Neural cell (in vitro differentiated cells): ENCODE measurements around the gene TRPM2. TPM values are rescaled to one million over a fixed set of nuclear protein-coding genes. Genes with fewer than 3 reads are reported as not detected.

ENCODE experiments used
- H2AFZ ChIP-seq: fragments of 200-600, 300-800 bp; sonication (generic), shearing (Covaris generic); 2 replicates; pipeline ENCODE4 v1.6.0; 2014; ENCODE audit warnings: low read depth, mild to moderate bottlenecking, antibody characterized with exemption, low read length, moderate library complexity
- H3F3A ChIP-seq: fragments of 200-600 bp; shearing (Covaris generic); 2 replicates; pipeline ENCODE4 v1.6.1; 2016; ENCODE audit warnings: mild to moderate bottlenecking, moderate library complexity, mixed read lengths, antibody characterized with exemption, low read length; ENCODE audit not compliant: insufficient read depth, poor library complexity, severe bottlenecking
- H3K27ac ChIP-seq: fragments of 200-600, 300-800 bp; sonication (generic), shearing (Covaris generic); 2 replicates; pipeline ENCODE4 v1.5.1; 2014; ENCODE audit warnings: mild to moderate bottlenecking, low read length, moderate library complexity
- H3K27me3 ChIP-seq: fragments of 300-800, 200-600 bp; sonication (generic), shearing (Covaris generic); 2 replicates; pipeline ENCODE4 v1.6.0; 2014; ENCODE audit warnings: mild to moderate bottlenecking, low read depth, low read length, moderate library complexity; ENCODE audit not compliant: insufficient read depth
- H3K36me3 ChIP-seq: fragments of 300-800, 200-600 bp; sonication (generic), shearing (Covaris generic); 2 replicates; pipeline ENCODE4 v1.5.1; 2014; ENCODE audit warnings: mild to moderate bottlenecking, antibody characterized with exemption, low read length, moderate library complexity; ENCODE audit not compliant: insufficient read depth
- H3K4me2 ChIP-seq: fragments of 300-800, 200-600 bp; sonication (generic), shearing (Covaris generic); 2 replicates; pipeline ENCODE4 v1.6.0; 2014; ENCODE audit warnings: mild to moderate bottlenecking, low read length
- H3K4me3 ChIP-seq: fragments of 300-800, 200-600 bp; sonication (generic), shearing (Covaris generic); 2 replicates; pipeline ENCODE4 v1.5.1; 2014; ENCODE audit warnings: mild to moderate bottlenecking, low read length, moderate library complexity
- H3K79me2 ChIP-seq: fragments of 200-600 bp; shearing (Covaris generic); replicated peaks from 2 replicates; pipeline ENCODE4 v1.6.0; 2014; ENCODE audit warnings: mild to moderate bottlenecking, low read length, moderate library complexity; ENCODE audit not compliant: insufficient read depth
- H3K9ac ChIP-seq: fragments of 300-800, 200-600 bp; sonication (generic), shearing (Covaris generic); 2 replicates; pipeline ENCODE4 v1.6.1; 2016; ENCODE audit warnings: mild to moderate bottlenecking, low read length, mixed read lengths
- H3K9me2 ChIP-seq: fragments of 200-600 bp; shearing (Covaris generic); 2 replicates; pipeline ENCODE4 v1.6.1; 2016; ENCODE audit warnings: mild to moderate bottlenecking, low read length, mixed read lengths; ENCODE audit not compliant: insufficient read depth
- H3K9me3 ChIP-seq: fragments of 200-600, 300-800 bp; sonication (generic), shearing (Covaris generic); 2 replicates; pipeline ENCODE4 v1.6.1; 2016; ENCODE audit warnings: mild to moderate bottlenecking, mixed run types, low read length, moderate library complexity, mixed read lengths
- H4K20me1 ChIP-seq: fragments of 200-600 bp; shearing (Covaris generic); 2 replicates; pipeline ENCODE4 v1.6.1; 2016; ENCODE audit warnings: mild to moderate bottlenecking, mixed run types; ENCODE audit not compliant: insufficient read depth
- CTCF ChIP-seq: fragments of 450-650 bp; IDR thresholded peaks from 2 replicates; pipeline ENCODE4 v1.5.1; 2014; ENCODE audit warnings: antibody characterized with exemption, mild to moderate bottlenecking, moderate library complexity; ENCODE audit not compliant: poor library complexity, severe bottlenecking
- EP300 ChIP-seq: fragments of 450-650 bp; conservative IDR thresholded peaks from 2 replicates; pipeline ENCODE4 v1.6.1; 2014; ENCODE audit warnings: antibody characterized with exemption, mild to moderate bottlenecking, moderate library complexity; ENCODE audit not compliant: poor library complexity, severe bottlenecking
- EZH2 ChIP-seq: fragments of 200-600, 300-800 bp; shearing (Covaris generic), sonication (generic); IDR thresholded peaks from 2 replicates; pipeline ENCODE4 v1.6.1; 2014; ENCODE audit warnings: antibody characterized with exemption, low read length, borderline replicate concordance, mild to moderate bottlenecking; ENCODE audit not compliant: insufficient read depth, poor library complexity, severe bottlenecking
- MXI1 ChIP-seq: fragments of 450-650 bp; conservative IDR thresholded peaks from 2 replicates; pipeline ENCODE4 v1.6.1; 2014; ENCODE audit warnings: antibody characterized with exemption, mild to moderate bottlenecking; ENCODE audit not compliant: poor library complexity, severe bottlenecking
- POLR2AphosphoS5 ChIP-seq: IDR thresholded peaks from 2 replicates; pipeline ENCODE4 v1.6.1; 2012
- RAD21 ChIP-seq: fragments of 450-650 bp; conservative IDR thresholded peaks from 2 replicates; pipeline ENCODE4 v1.6.1; 2014; ENCODE audit warnings: antibody characterized with exemption, mild to moderate bottlenecking, moderate library complexity
- SMC3 ChIP-seq: fragments of 450-650 bp; conservative IDR thresholded peaks from 2 replicates; pipeline ENCODE4 v1.6.1; 2014; ENCODE audit warnings: antibody characterized with exemption, mild to moderate bottlenecking, moderate library complexity; ENCODE audit not compliant: poor library complexity
- TAF1 ChIP-seq: IDR thresholded peaks from 2 replicates; pipeline ENCODE4 v1.6.1; 2012; ENCODE audit warnings: low read depth
- polyA plus RNA-seq: library from polyadenylated mRNA; depleted of rRNA; stranded (reverse); fragments of >200 nt; gene quantifications from 2 replicates; pipeline ENCODE4 v1.2.3, GENCODE V29; 2014
- TF ChIP-seq, protein P1 (sequence below): IDR thresholded peaks from 2 replicates; pipeline ENCODE4 v1.6.1; 2012; ENCODE audit warnings: borderline replicate concordance

The TRPM2 gene
- polyA plus RNA-seq, 1 donor from 2014 or later: 0.14 TPM

GRCh38 chr21:44459712-44460440, 106.5 kb downstream of the TRPM2 start:
- Histone ChIP-seq H2AFZ (no peak overlapping the region), H3K4me2 (no peak overlapping the region), H3K9me3 (no peaks in the 10 kb centered on the region), H3K9me2 (no peaks in the 10 kb centered on the region), H3K4me3 (no peak overlapping the region), H4K20me1 (no peaks in the 10 kb centered on the region), H3K27ac (no peak overlapping the region), H3K36me3 (peaks cover 11% of the 10 kb centered on the region), H3K27me3 (no peaks in the 10 kb centered on the region), H3F3A (no peaks in the 10 kb centered on the region), H3K9ac (no peak overlapping the region), H3K79me2 (no peaks in the 10 kb centered on the region)
- TF ChIP-seq CTCF (no peak), EZH2 (no peak), TAF1 (no peak), RAD21 (no peak), POLR2AphosphoS5 (no peak), SMC3 (no peak)
- TF ChIP-seq, protein P1, sequence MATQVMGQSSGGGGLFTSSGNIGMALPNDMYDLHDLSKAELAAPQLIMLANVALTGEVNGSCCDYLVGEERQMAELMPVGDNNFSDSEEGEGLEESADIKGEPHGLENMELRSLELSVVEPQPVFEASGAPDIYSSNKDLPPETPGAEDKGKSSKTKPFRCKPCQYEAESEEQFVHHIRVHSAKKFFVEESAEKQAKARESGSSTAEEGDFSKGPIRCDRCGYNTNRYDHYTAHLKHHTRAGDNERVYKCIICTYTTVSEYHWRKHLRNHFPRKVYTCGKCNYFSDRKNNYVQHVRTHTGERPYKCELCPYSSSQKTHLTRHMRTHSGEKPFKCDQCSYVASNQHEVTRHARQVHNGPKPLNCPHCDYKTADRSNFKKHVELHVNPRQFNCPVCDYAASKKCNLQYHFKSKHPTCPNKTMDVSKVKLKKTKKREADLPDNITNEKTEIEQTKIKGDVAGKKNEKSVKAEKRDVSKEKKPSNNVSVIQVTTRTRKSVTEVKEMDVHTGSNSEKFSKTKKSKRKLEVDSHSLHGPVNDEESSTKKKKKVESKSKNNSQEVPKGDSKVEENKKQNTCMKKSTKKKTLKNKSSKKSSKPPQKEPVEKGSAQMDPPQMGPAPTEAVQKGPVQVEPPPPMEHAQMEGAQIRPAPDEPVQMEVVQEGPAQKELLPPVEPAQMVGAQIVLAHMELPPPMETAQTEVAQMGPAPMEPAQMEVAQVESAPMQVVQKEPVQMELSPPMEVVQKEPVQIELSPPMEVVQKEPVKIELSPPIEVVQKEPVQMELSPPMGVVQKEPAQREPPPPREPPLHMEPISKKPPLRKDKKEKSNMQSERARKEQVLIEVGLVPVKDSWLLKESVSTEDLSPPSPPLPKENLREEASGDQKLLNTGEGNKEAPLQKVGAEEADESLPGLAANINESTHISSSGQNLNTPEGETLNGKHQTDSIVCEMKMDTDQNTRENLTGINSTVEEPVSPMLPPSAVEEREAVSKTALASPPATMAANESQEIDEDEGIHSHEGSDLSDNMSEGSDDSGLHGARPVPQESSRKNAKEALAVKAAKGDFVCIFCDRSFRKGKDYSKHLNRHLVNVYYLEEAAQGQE: no peak

- Histone ChIP-seq H3K4me2 (no peak overlapping the region), H3K9ac (no peak overlapping the region), H3F3A (no peaks in the 10 kb centered on the region), H4K20me1 (no peaks in the 10 kb centered on the region), H3K27me3 (no peaks in the 10 kb centered on the region), H2AFZ (no peak overlapping the region), H3K9me2 (no peaks in the 10 kb centered on the region), H3K9me3 (no peaks in the 10 kb centered on the region), H3K79me2 (no peaks in the 10 kb centered on the region), H3K27ac (no peak overlapping the region), H3K36me3 (peaks cover 11% of the 10 kb centered on the region), H3K4me3 (no peak overlapping the region)
- TF ChIP-seq CTCF (no peak), EP300 (no peak), SMC3 (no peak), RAD21 (no peak), POLR2AphosphoS5 (no peak), EZH2 (no peak), MXI1 (no peak), TAF1 (no peak)
These were observed 107.0 kb downstream of the TRPM2 start for GRCh38 chr21:44460441-44460755.
